Activated naive CD8-positive, alpha-beta T cell treated with anti-CD3 and anti-CD28 coated beads, Interleukin-2, amount 10 ng/mL, durations not matched to agents 7 days and 5 days (primary cell): ENCODE results near the gene LASP1NB.
"Not testable (repeated sequence)": the region's sequence is repeated elsewhere in the genome, so short reads cannot be mapped to it uniquely, and the experiment has no call there.

ENCODE experiments used
- ATAC-seq: fragments of 150-1000 bp; cut with Tn5 transposase; one replicate; pipeline ENCODE4 v1.10.0; 2021; ENCODE audit warnings: low read depth, moderate library complexity
- POLR2A ChIA-PET: fragments of 350-600 bp; sonication (Branson Sonifier 250); formaldehyde crosslinking; loops from one replicate; lab custom pipeline; 2021; ENCODE audit warnings: antibody characterized with exemption; lab: Charles Lee
- DNase-seq: peaks from one replicate; pipeline ENCODE4 v3.0.0; 2021
- H3K27ac Mint-ChIP-seq: one replicate; pipeline ENCODE4 v1.8.0; 2022; ENCODE audit warnings: mild to moderate bottlenecking, mixed read lengths
- H3K27me3 Mint-ChIP-seq: one replicate; pipeline ENCODE4 v1.8.0; 2022; ENCODE audit warnings: mild to moderate bottlenecking, moderate library complexity, mixed read lengths
- H3K36me3 Mint-ChIP-seq: one replicate; pipeline ENCODE4 v1.8.0; 2021; ENCODE audit warnings: mild to moderate bottlenecking, mixed read lengths
- H3K4me1 Mint-ChIP-seq: one replicate; pipeline ENCODE4 v1.8.0; 2021; ENCODE audit warnings: mixed read lengths
- H3K4me3 Mint-ChIP-seq: one replicate; pipeline ENCODE4 v1.8.0; 2022; ENCODE audit warnings: mild to moderate bottlenecking, moderate library complexity, mixed read lengths
- H3K9me3 Mint-ChIP-seq: one replicate; pipeline ENCODE4 v1.8.0; 2021; ENCODE audit warnings: mixed read lengths

Gene LASP1NB

DNA sequence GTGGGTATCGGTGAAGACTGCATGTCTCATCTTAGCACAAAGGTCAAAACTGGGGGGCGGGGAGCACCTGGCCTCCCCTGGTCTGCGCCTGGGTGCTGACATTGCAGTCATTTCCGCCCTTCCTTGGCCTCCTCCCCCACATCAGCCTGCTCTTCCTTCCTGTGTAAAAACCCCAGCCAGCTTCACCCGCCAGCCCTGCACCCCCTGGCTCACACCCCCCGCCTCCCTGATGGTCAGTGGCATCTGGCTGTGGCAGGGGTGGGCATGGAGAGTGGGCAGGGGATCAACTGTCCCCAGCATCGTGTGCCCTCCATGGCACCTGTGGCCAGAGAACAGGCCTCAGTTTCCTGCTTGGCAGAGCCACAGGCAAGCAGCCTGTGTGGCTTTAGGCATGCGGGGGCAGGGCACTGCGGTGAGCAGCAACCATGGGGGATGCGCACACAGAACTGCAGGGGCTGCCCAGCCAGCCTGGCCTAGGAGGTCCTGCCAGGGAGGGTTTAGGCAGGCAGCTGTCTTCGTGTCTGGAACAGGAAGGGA, 26.5 kb upstream of the LASP1NB start:
- POLR2A ChIA-PET, result interaction anchor here (0.6 to 3.7 kb wide), 17 partner anchors 9 to 254 kb away, joined by 3 to 60 read pairs (median 8); partner anchors contain the start of genes LASP1, LASP1NB and RPL23
- Mint-ChIP-seq H3K27ac (peak overlapping the region; percentile 91), H3K36me3 (peaks cover 38% of the 10 kb centered on the region), H3K27me3 (no peaks in the 10 kb centered on the region), H3K4me3 (peak overlapping the region; percentile 68), H3K9me3 (no peaks in the 10 kb centered on the region), H3K4me1 (peaks cover 63% of the 10 kb centered on the region)
- DNase-seq (peak; percentile 81), ATAC-seq (peak; percentile 71)

DNA sequence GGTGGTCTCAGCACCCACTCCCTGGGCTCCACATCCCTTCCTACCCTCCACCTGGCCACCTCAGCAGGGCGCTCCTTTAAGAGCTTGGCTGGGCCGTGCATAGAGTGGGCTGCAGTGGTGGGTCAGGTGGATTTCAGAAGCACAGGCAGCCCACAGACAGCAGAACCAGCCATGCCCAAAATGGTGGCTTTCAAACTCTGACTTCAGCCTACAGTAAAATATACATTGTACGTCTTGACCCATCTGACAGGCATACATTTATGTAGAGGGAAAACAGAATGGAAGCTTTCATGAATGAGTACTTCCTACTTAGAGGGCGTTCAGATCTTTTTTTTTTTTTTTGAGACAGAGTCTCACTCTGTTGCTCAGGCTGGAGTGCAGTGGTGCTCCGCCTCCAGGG, 26.0 kb upstream of the LASP1NB start:
- peaks cover 39% of the 10 kb centered on the region for H3K36me3 Mint-ChIP-seq
- no peak for DNase-seq
- POLR2A ChIA-PET, result interaction anchor here (0.6 to 3.7 kb wide), 14 partner anchors 10 to 254 kb away, joined by 3 to 60 read pairs (median 9); partner anchors contain the start of genes LASP1, LASP1NB and RPL23

DNA sequence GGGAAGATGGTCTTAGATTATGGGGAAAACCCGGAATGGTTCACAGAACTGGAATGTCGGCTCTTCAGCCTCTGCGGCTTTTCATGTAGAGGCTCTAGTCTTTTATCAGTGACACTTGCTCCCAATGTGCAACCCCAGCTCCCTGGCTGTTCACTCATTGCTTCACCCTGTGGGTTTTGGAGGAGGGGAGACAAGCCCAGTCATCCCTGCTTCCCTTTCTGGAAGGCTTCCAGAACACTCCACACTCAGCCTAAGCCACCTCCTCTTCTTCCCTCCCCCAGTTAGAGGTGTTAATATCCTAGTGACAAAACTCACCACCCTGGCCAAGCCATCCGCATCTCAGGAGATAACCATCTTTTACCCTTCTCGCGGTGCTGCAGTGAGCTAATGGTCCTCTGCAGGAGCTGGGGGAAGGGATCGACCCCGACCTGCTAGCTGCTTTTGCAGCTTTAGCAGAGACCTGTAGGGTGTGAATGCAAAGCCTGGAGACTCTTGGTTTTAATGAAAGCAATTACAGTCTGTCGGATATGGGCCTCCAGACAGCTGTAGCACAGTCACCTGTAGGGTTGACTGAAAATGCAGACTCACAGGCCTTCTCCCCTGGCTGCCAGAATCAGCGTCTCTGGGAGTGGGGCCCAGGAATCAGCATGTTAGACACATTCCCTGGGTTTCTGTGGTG, 24.3 kb upstream of the LASP1NB start:
- peak; percentile 36 for ATAC-seq
- DNase-seq, result no peak
- no peaks in the 10 kb centered on the region for H3K27me3 Mint-ChIP-seq
- peaks cover 41% of the 10 kb centered on the region for H3K36me3 Mint-ChIP-seq
- peaks cover 55% of the 10 kb centered on the region for H3K4me1 Mint-ChIP-seq
- POLR2A ChIA-PET, result interaction anchor here (0.5 to 2.2 kb wide), 12 partner anchors 10 to 560 kb away, joined by 3 to 11 read pairs (median 6); partner anchors contain the start of genes CDK12, LASP1, LASP1NB and RPL23
- peak overlapping the region; percentile 82 for H3K27ac Mint-ChIP-seq
- no peaks in the 10 kb centered on the region for H3K9me3 Mint-ChIP-seq
- H3K4me3 Mint-ChIP-seq, result peak overlapping the region; percentile 56

More for the DNA sequence above, 26.0 kb upstream of the LASP1NB start:
- Mint-ChIP-seq H3K4me1 (peaks cover 57% of the 10 kb centered on the region), H3K4me3 (peak overlapping the region; percentile 68), H3K9me3 (no peaks in the 10 kb centered on the region), H3K27me3 (no peaks in the 10 kb centered on the region), H3K27ac (peak overlapping the region; percentile 91)
- no peak for ATAC-seq

DNA sequence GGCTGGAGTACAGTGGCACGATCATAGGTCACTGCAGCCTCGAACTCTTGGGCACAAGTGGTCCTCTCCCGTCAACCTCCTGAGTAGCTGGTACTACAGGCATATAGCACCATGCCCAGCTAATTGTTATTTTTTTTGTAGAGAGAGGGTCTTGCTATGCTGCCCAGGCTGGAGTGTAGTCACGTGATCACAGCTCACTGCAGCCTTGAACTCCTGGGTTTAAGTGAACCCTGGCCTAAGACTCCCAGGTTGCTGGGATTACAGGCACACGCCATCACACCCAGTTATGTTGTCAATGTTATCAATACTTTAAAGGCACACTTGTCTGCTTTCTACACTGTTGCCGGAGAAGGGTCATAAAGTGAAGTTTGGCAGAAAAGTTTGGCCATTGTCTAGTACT, 22.0 kb upstream of the LASP1NB start:
- peaks cover 36% of the 10 kb centered on the region for H3K36me3 Mint-ChIP-seq
- H3K27me3 Mint-ChIP-seq, result no peaks in the 10 kb centered on the region
- POLR2A ChIA-PET, result interaction anchor here (1.1 to 1.7 kb wide), 3 partner anchors 12 to 34 kb away, joined by 3 to 7 read pairs (median 4); partner anchors contain the start of genes LASP1 and LASP1NB
- peaks cover 44% of the 10 kb centered on the region for H3K4me1 Mint-ChIP-seq
- no peak for ATAC-seq
- DNase-seq, result no peak
- no peak overlapping the region for H3K4me3 Mint-ChIP-seq
- no peaks in the 10 kb centered on the region for H3K9me3 Mint-ChIP-seq
- H3K27ac Mint-ChIP-seq, result no peak overlapping the region

DNA sequence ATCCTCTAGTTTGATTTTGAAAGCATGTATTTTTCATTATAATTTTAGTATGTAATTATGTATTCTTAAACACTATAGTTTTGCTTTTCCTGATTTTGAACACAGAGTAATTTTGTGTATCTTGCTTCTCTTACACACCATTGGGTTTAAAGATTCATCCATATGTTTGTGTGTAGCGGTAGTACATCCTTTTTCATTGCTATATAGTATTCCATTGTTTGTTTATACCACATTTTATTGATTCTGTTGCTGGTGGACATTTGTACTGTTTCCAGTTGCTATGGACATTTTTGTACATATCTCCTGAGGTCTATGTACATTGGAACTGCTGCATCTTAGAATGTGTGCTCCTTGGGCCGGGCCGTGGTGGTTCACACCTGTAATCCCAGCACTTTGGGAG, 20.5 kb upstream of the LASP1NB start:
- ATAC-seq, result no peak
- Mint-ChIP-seq H3K27me3 (no peaks in the 10 kb centered on the region), H3K36me3 (peaks cover 36% of the 10 kb centered on the region), H3K4me3 (no peak overlapping the region), H3K27ac (no peak overlapping the region), H3K9me3 (no peaks in the 10 kb centered on the region), H3K4me1 (peaks cover 30% of the 10 kb centered on the region)
- no peak for DNase-seq
- POLR2A ChIA-PET, result interaction anchor here (0.8 to 1.7 kb wide), 3 partner anchors 9 to 35 kb away, joined by 4 to 11 read pairs (median 7); partner anchors contain the start of gene LASP1

DNA sequence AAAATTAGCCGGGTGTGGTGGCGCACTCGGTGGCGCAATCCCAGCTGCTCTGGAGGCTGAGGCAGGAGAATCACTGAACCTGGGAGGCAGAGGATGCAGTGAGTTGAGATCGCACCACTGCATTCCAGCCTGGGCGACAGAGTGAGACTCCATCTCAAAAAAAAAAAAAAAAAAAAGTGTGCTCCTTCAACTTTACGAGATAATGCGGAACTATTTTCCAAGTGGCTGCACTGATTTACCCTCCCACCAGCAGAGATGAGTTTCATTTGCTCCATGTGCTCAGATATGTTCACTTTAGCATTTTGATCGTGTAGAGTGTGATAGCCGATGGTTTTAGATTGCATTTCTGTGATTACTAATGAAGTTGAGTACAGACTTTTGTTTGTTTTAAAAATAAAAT, 20.0 kb upstream of the LASP1NB start:
- H3K4me3 Mint-ChIP-seq, result no peak overlapping the region
- H3K27ac Mint-ChIP-seq, result no peak overlapping the region
- DNase-seq, result no peak
- ATAC-seq, result no peak
- POLR2A ChIA-PET, result no interaction called here
- peaks cover 36% of the 10 kb centered on the region for H3K36me3 Mint-ChIP-seq
- peaks cover 29% of the 10 kb centered on the region for H3K4me1 Mint-ChIP-seq
- no peaks in the 10 kb centered on the region for H3K9me3 Mint-ChIP-seq
- H3K27me3 Mint-ChIP-seq, result no peaks in the 10 kb centered on the region

DNA sequence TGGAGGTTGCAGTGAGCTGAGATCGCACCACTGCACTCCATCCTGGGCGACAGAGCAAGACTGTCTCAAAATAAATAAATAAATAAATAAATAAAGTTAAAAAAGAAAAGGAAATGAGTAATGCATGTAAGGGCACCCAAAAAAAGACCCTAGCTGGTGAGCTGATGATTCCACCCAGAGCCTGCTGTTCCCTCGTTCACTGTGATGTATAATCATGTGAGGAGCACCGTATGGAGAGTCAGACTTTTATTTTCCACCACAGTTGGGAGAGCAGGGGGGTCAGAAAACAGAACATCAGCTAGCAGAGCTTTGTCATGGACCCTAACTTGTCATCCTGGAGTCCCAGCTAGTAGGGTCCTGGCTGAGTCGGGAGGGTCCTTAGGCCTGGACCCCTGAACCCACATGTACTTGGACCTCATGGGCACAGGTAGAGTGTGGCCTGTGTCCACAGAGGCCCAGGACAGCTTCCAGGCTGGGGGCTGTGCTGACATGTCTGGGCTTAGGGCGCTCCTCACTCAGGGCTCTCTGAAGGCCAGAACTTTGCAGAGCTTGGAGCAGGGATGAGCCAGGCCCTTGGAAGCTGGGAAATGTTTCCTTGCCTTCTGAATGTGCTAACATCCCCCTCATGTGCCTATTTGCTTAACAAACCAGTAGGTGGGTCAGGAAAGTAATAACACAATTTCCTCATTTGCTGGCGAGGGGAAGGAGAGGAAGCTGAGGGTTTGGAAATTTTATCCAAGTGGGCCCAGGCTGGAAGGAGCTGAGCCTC, 18.8 kb upstream of the LASP1NB start:
- H3K27ac Mint-ChIP-seq, result peak overlapping the region; percentile 34
- no peak for DNase-seq
- POLR2A ChIA-PET, result interaction anchor here (0.6 to 1.8 kb wide), 4 partner anchors 19 to 264 kb away, joined by 3 to 6 read pairs (median 4); partner anchors contain the start of gene LASP1NB
- H3K36me3 Mint-ChIP-seq, result peaks cover 28% of the 10 kb centered on the region
- no peaks in the 10 kb centered on the region for H3K27me3 Mint-ChIP-seq
- H3K4me3 Mint-ChIP-seq, result no peak overlapping the region
- no peak for ATAC-seq
- H3K9me3 Mint-ChIP-seq, result no peaks in the 10 kb centered on the region
- H3K4me1 Mint-ChIP-seq, result peaks cover 19% of the 10 kb centered on the region

DNA sequence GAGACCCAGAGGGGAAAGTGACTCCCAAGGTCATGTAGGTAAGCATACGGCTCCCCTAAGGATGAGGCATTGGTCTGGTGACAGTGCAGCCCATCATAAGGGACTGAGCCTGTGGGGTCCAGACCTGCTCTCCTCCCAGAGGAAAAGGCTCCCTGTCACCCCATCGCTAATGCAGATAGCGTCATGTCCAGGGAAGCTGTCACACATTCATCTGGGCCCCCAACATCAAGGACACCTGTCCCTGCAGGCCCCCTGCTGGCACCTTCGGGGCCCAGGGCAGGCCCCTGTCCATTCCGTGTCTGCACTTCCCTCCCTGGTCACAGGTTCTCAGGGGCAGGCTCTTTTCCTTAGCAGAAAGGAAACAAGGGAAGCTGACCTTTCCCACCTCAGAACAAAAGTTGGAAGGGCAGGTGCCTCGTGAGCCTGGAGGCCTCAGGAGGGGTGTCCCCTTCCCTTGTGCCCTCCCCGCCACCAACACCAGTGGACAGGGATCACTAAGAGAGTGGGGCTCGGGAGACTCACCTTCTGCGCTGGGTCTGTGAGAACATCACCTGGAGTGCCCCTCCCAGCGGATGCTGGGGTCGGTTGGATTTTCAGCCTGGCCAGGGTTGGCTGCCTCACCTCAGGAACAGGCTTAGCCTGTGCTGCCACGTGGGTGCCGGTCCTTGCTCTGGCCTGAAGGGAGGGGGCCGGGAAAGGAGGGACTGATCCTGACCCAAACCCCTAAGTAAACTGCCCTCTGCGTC, 17.3 kb upstream of the LASP1NB start:
- peak overlapping the region; percentile 16 for H3K27ac Mint-ChIP-seq
- POLR2A ChIA-PET, result interaction anchor here (1.0 to 1.8 kb wide), 3 partner anchors 18 to 54 kb away, joined by 3 to 6 read pairs (median 3); partner anchors contain the start of genes LASP1, LASP1NB and RPL23
- H3K9me3 Mint-ChIP-seq, result no peaks in the 10 kb centered on the region
- H3K4me1 Mint-ChIP-seq, result peaks cover 13% of the 10 kb centered on the region
- no peak overlapping the region for H3K4me3 Mint-ChIP-seq
- no peak for ATAC-seq
- DNase-seq, result no peak
- H3K27me3 Mint-ChIP-seq, result no peaks in the 10 kb centered on the region
- H3K36me3 Mint-ChIP-seq, result peaks cover 27% of the 10 kb centered on the region

DNA sequence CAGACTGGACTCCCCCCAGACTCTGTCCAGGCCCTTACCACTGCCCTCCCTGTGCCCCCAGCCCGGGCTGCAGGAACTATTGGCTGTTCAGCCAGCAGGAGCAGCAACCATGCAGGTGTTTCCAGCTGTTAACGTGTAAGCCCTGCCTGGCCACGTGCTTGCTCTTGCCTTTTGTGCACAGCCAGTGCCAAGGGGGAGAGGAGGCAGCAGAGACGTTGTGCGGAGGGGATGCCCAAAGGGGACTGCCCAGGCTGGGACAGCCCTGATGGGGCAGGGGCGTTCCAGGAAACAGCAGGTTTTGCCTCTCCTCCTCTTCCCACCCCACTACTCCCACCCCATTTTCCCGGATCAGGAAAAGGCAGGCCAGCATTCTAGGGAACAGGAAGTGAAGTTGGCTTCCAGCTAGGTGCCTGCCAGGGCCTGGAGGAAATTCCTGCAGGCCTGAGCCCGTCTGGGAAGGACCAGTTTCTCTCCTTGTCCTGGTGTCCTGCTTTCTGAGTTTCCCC, 16.7 kb upstream of the LASP1NB start:
- no peak for DNase-seq
- ATAC-seq, result no peak
- POLR2A ChIA-PET, result interaction anchor here (1.0 to 1.4 kb wide), 2 partner anchors 39 to 55 kb away, joined by 3 read pairs; partner anchors contain the start of genes LASP1 and RPL23
- Mint-ChIP-seq H3K36me3 (peaks cover 22% of the 10 kb centered on the region), H3K27me3 (no peaks in the 10 kb centered on the region), H3K9me3 (no peaks in the 10 kb centered on the region), H3K4me1 (peaks cover 13% of the 10 kb centered on the region), H3K4me3 (no peak overlapping the region), H3K27ac (peak overlapping the region; percentile 16)

DNA sequence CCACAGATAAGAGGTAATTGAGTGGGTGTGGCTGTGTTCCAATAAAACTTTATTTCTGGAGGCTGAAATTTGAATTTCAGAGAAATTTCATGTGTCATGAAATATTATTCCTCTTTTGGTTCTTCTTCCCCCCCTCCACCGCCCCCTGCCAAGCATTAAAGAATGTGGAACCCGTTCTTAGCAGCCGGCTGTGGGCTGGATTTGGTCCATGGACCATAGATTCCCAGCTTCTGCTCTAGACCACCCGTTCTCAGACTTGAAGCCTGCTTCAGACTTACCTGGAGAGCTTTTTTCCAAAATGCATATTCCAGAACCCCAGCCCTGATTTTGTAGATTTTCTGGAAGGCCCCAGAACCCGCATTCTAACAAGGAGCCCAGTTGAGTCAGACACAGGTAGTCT, 15.1 kb upstream of the LASP1NB start:
- no peak overlapping the region for H3K27ac Mint-ChIP-seq
- H3K4me1 Mint-ChIP-seq, result peaks cover 13% of the 10 kb centered on the region
- H3K36me3 Mint-ChIP-seq, result peaks cover 16% of the 10 kb centered on the region
- H3K9me3 Mint-ChIP-seq, result no peaks in the 10 kb centered on the region
- no peak for ATAC-seq
- POLR2A ChIA-PET, result interaction anchor here (0.6 to 1.6 kb wide), 3 partner anchors 11 to 57 kb away, joined by 3 to 7 read pairs (median 5); partner anchors contain the start of gene RPL23
- no peak overlapping the region for H3K4me3 Mint-ChIP-seq
- DNase-seq, result peak; percentile 13
- H3K27me3 Mint-ChIP-seq, result no peaks in the 10 kb centered on the region

DNA sequence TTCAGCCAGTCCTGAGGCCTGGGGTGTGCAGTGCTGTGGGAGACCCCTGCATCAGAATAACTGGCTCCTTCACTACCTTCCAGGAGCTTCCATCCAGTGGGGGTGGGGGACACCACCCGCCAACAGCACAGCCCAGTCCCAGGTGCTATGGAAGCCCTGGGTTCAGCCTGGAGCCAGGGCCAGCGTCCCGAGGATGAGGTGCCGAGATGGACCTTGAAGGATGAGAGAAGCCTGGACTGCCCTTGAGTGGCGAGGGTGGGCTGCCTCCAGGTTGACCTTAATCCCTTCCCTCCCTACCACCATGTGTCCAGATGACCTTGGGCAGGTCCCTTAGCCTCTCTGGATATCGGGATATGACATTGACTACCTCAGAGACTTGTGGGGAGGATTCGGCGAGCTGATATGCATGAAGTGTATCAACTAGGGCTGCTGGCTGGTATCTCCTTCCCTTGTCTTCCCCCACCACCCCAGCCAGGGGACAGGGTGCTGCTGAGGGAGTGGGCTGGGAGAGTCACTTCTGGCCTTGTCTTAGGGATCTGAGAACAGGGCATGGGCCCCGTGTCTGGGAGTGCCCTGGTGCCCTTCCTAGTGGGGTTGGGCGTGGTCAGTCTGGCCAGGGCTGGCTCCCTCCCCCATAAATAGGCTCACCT, 14.2 kb upstream of the LASP1NB start:
- peak; percentile 24 for DNase-seq
- ATAC-seq, result no peak
- Mint-ChIP-seq H3K27me3 (no peaks in the 10 kb centered on the region), H3K27ac (peak overlapping the region; percentile 25), H3K36me3 (peaks cover 15% of the 10 kb centered on the region), H3K9me3 (no peaks in the 10 kb centered on the region), H3K4me1 (peaks cover 10% of the 10 kb centered on the region), H3K4me3 (no peak overlapping the region)
- POLR2A ChIA-PET, result interaction anchor here (1.1 to 1.6 kb wide), 2 partner anchors 12 to 57 kb away, joined by 3 to 5 read pairs; partner anchors contain the start of gene RPL23

DNA sequence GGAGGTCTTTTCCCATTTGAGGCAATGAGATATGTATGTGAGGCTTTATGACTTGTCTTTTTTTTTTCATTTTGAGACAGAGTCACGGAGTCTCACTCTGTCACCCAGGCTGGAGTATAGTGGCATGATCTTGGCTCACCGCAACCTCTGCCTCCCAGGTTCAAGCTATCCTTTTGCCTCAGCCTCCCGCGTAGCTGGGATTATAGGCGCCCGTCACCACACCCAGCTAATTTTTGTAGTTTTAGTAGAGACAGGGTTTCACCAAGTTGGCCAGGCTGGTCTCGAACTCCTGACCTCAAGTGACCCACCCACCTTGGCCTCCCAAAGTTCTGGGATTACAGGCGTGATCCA, 13.7 kb upstream of the LASP1NB start:
- not testable (repeated sequence) for H3K4me1 Mint-ChIP-seq, H3K9me3 Mint-ChIP-seq, H3K27ac Mint-ChIP-seq, H3K4me3 Mint-ChIP-seq, H3K27me3 Mint-ChIP-seq, ATAC-seq
- POLR2A ChIA-PET, result interaction anchor here (1.6 kb wide), 1 partner anchor 12 kb away, joined by 5 read pairs; no protein-coding TSS in a partner anchor
- peaks cover 15% of the 10 kb centered on the region for H3K36me3 Mint-ChIP-seq
- peak; percentile 19 for DNase-seq
